Activated CD4-positive, alpha-beta T cell treated with anti-CD3 and anti-CD28 coated beads, Interleukin-2, amount 10 ng/mL, durations not matched to agents 24 days and 14 days (primary cell): Measurements from ENCODE around the gene CORO7. TPM values are rescaled to one million over a fixed set of nuclear protein-coding genes. Genes with fewer than 3 reads are reported as not detected.
"Not testable (repeated sequence)": the region's sequence is repeated elsewhere in the genome, so short reads cannot be mapped to it uniquely, and the experiment has no call there.

Experiments used
- DNase-seq: peaks from one replicate; pipeline ENCODE4 v3.0.0; 2022
- H3K27ac Mint-ChIP-seq: one replicate; pipeline ENCODE4 v1.8.0; 2022; ENCODE audit warnings: mild to moderate bottlenecking, mixed read lengths
- H3K27me3 Mint-ChIP-seq: one replicate; pipeline ENCODE4 v1.8.0; 2022; ENCODE audit warnings: mixed read lengths
- H3K36me3 Mint-ChIP-seq: one replicate; pipeline ENCODE4 v1.8.0; 2022; ENCODE audit warnings: low read depth, mild to moderate bottlenecking, mixed read lengths
- H3K4me1 Mint-ChIP-seq: one replicate; pipeline ENCODE4 v1.8.0; 2021; ENCODE audit warnings: mixed read lengths
- H3K4me3 Mint-ChIP-seq: one replicate; pipeline ENCODE4 v1.8.0; 2022; ENCODE audit warnings: mild to moderate bottlenecking, moderate library complexity, mixed read lengths
- H3K9me3 Mint-ChIP-seq: one replicate; pipeline ENCODE4 v1.8.0; 2021; ENCODE audit warnings: mixed read lengths
- intact Hi-C: fragments of 100-400 bp; cut with micrococcal nuclease; formaldehyde crosslinking; loops from one replicate; pipeline ENCODE4 v1.15.1; 2023
- total RNA-seq: library from RNA; stranded (reverse); gene quantifications from 2 replicates; pipeline ENCODE4 v1.2.3, GENCODE V29; 2022

Gene CORO7
- total RNA-seq, 1 donor from 2014 or later: 93.3 TPM

GRCh38 chr16:4402439-4403132 lies 13.8 kb downstream of the CORO7 start:
- Mint-ChIP-seq H3K36me3 (peaks cover 41% of the 10 kb centered on the region), H3K4me3 (no peak overlapping the region), H3K27ac (no peak overlapping the region), H3K4me1 (peaks cover 2% of the 10 kb centered on the region), H3K9me3 (no peaks in the 10 kb centered on the region), H3K27me3 (no peaks in the 10 kb centered on the region)
- intact Hi-C loops: loop anchor here (2.0 to 5.0 kb wide), 2 partner anchors 42 to 50 kb away; partner anchors contain the start of gene PAM16
- DNase-seq: peak; percentile 91

GRCh38 chr16:4401510-4401909 lies 14.9 kb downstream of the CORO7 start:
- H3K4me1 Mint-ChIP-seq: peaks cover 2% of the 10 kb centered on the region
- H3K4me3 Mint-ChIP-seq: no peak overlapping the region
- intact Hi-C loops: loop anchor here (5.0 kb wide), 1 partner anchor 49 kb away; the partner anchor contains the start of gene PAM16
- no peaks in the 10 kb centered on the region for H3K9me3 Mint-ChIP-seq
- no peaks in the 10 kb centered on the region for H3K27me3 Mint-ChIP-seq
- no peak overlapping the region for H3K27ac Mint-ChIP-seq
- H3K36me3 Mint-ChIP-seq: peaks cover 39% of the 10 kb centered on the region
- DNase-seq: no peak

- no peaks in the 10 kb centered on the region for H3K27me3 Mint-ChIP-seq
- no peak overlapping the region for H3K27ac Mint-ChIP-seq
- H3K9me3 Mint-ChIP-seq: no peaks in the 10 kb centered on the region
- H3K4me3 Mint-ChIP-seq: no peak overlapping the region
- peaks cover 2% of the 10 kb centered on the region for H3K4me1 Mint-ChIP-seq
- intact Hi-C loops: loop anchor here (5.0 kb wide), 1 partner anchor 49 kb away; the partner anchor contains the start of gene PAM16
- DNase-seq: no peak
- peaks cover 40% of the 10 kb centered on the region for H3K36me3 Mint-ChIP-seq
Observed at GRCh38 chr16:4401094-4401501, 15.3 kb downstream of the CORO7 start.

- Mint-ChIP-seq H3K36me3 (peaks cover 37% of the 10 kb centered on the region), H3K4me3 (no peak overlapping the region), H3K27me3 (no peaks in the 10 kb centered on the region), H3K27ac (no peak overlapping the region), H3K4me1 (no peaks in the 10 kb centered on the region), H3K9me3 (no peaks in the 10 kb centered on the region)
- intact Hi-C loops: no loop called here
- no peak for DNase-seq
Observed at GRCh38 chr16:4399001-4399730, 17.2 kb downstream of the CORO7 start.

GRCh38 chr16:4395055-4395726 lies 21.2 kb downstream of the CORO7 start:
- Mint-ChIP-seq H3K4me3 (no peak overlapping the region), H3K36me3 (peaks cover 31% of the 10 kb centered on the region), H3K27ac (no peak overlapping the region), H3K27me3 (no peaks in the 10 kb centered on the region), H3K9me3 (no peaks in the 10 kb centered on the region), H3K4me1 (no peaks in the 10 kb centered on the region)
- no peak for DNase-seq
- intact Hi-C loops: no loop called here

GRCh38 chr16:4393850-4394249 lies 22.5 kb downstream of the CORO7 start:
- H3K4me1 Mint-ChIP-seq, DNase-seq, H3K9me3 Mint-ChIP-seq, H3K27me3 Mint-ChIP-seq, H3K27ac Mint-ChIP-seq, H3K4me3 Mint-ChIP-seq, intact Hi-C loops: not testable (repeated sequence)
- H3K36me3 Mint-ChIP-seq: peaks cover 25% of the 10 kb centered on the region

- no peak overlapping the region for H3K4me3 Mint-ChIP-seq
- no peaks in the 10 kb centered on the region for H3K9me3 Mint-ChIP-seq
- no peak overlapping the region for H3K27ac Mint-ChIP-seq
- no peak for DNase-seq
- peaks cover 27% of the 10 kb centered on the region for H3K36me3 Mint-ChIP-seq
- H3K27me3 Mint-ChIP-seq: no peaks in the 10 kb centered on the region
- no peaks in the 10 kb centered on the region for H3K4me1 Mint-ChIP-seq
- intact Hi-C loops: no loop called here
Observed at GRCh38 chr16:4393240-4393600, 23.2 kb downstream of the CORO7 start.

GRCh38 chr16:4392382-4393239 lies 23.8 kb downstream of the CORO7 start:
- Mint-ChIP-seq H3K9me3 (no peaks in the 10 kb centered on the region), H3K4me1 (no peaks in the 10 kb centered on the region), H3K4me3 (no peak overlapping the region), H3K36me3 (peaks cover 27% of the 10 kb centered on the region), H3K27ac (no peak overlapping the region), H3K27me3 (no peaks in the 10 kb centered on the region)
- intact Hi-C loops: no loop called here
- no peak for DNase-seq

GRCh38 chr16:4391631-4392381 lies 24.6 kb downstream of the CORO7 start:
- Mint-ChIP-seq H3K4me3 (no peak overlapping the region), H3K4me1 (no peaks in the 10 kb centered on the region), H3K27me3 (no peaks in the 10 kb centered on the region), H3K36me3 (peaks cover 28% of the 10 kb centered on the region), H3K27ac (no peak overlapping the region), H3K9me3 (no peaks in the 10 kb centered on the region)
- intact Hi-C loops: no loop called here
- DNase-seq: no peak

GRCh38 chr16:4390266-4391260 lies 25.8 kb downstream of the CORO7 start:
- Mint-ChIP-seq H3K36me3 (peaks cover 24% of the 10 kb centered on the region), H3K4me1 (no peaks in the 10 kb centered on the region), H3K27me3 (no peaks in the 10 kb centered on the region), H3K27ac (no peak overlapping the region), H3K4me3 (no peak overlapping the region), H3K9me3 (no peaks in the 10 kb centered on the region)
- DNase-seq: no peak
- intact Hi-C loops: no loop called here

GRCh38 chr16:4389051-4389955 lies 27.1 kb downstream of the CORO7 start:
- Mint-ChIP-seq H3K9me3 (no peaks in the 10 kb centered on the region), H3K4me3 (no peak overlapping the region), H3K27me3 (no peaks in the 10 kb centered on the region), H3K36me3 (peaks cover 22% of the 10 kb centered on the region), H3K27ac (no peak overlapping the region), H3K4me1 (no peaks in the 10 kb centered on the region)
- DNase-seq: no peak
- intact Hi-C loops: no loop called here
